Adrenal gland (tissue), 5 donors: Measurements from ENCODE around the gene DAZAP2.

Experiments
- POLR2A ChIP-seq, 2 donors: fragments of 450-650 bp; IDR thresholded peaks; one replicate each; pipeline ENCODE4 v1.6.1; 2017; ENCODE audit warnings: antibody characterized with exemption in 2 of 2, mild to moderate bottlenecking in 2 of 2, moderate library complexity in 1 of 2
- TF ChIP-seq, protein P1 (sequence below), 6 experiments: fragments of 450-650 bp in 4 of 6; fragments of 200-600 bp in 2 of 6; sonication (generic) in 1 of 6; IDR thresholded peaks; 1 replicate in 5 of 6; 2 replicates in 1 of 6; pipeline versions ENCODE4 v1.5.1 to v1.8.0; 2016 to 2021; ENCODE audit warnings: antibody characterized with exemption in 6 of 6, mild to moderate bottlenecking in 2 of 6, moderate library complexity in 1 of 6
- donor health status: DM: no; HTN: no; CAD: no.

DNA sequence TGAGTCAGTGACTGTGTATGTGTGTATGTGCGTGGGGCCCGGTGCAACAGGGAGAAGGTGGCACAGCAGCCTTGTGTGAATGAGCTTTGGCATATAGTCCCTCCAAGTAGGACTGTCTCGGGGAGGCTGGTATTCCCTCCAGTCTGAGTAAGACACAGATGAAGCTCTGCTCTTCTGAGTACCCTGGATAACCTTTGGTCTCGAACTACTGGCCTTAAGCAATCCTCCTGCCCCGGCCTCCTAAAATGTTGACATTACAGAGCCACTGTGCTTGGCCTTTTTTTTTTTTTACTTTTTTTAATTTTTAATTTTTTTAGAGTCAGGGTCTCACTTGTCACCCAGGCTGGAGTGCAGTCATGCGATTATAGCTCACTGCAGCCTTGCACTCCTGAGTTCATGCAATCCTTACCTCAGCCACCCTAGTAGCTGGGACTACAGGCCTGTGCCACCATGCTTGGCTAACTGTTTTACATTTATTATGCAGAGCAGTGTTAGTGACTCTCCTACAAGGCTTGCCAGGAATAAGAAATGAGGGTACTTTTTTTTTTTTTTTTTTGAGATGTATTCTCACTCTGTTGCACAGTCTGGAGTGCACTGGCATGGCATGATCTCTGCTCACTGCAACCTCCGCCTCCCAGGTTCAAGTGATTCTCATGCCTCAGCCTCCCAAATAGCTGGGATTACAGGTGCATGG is 9.4 kb upstream of the DAZAP2 start:
- no peak for TF ChIP-seq POLR2A (IDR thresholded peaks at IDR 0.05)
- TF ChIP-seq, protein P1, sequence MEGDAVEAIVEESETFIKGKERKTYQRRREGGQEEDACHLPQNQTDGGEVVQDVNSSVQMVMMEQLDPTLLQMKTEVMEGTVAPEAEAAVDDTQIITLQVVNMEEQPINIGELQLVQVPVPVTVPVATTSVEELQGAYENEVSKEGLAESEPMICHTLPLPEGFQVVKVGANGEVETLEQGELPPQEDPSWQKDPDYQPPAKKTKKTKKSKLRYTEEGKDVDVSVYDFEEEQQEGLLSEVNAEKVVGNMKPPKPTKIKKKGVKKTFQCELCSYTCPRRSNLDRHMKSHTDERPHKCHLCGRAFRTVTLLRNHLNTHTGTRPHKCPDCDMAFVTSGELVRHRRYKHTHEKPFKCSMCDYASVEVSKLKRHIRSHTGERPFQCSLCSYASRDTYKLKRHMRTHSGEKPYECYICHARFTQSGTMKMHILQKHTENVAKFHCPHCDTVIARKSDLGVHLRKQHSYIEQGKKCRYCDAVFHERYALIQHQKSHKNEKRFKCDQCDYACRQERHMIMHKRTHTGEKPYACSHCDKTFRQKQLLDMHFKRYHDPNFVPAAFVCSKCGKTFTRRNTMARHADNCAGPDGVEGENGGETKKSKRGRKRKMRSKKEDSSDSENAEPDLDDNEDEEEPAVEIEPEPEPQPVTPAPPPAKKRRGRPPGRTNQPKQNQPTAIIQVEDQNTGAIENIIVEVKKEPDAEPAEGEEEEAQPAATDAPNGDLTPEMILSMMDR (IDR thresholded peaks at IDR 0.05): no peak
